HEK293T (cell line): ENCODE data around the gene PITPNB.

Source experiments
- CTCF ChIA-PET: fragments of 350-600 bp; formaldehyde crosslinking; extraction: SDS; loops from one replicate; lab custom pipeline; 2021; ENCODE audit warnings: antibody characterized with exemption, inconsistent platforms; lab: Yijun Ruan, JAX
- POLR2A ChIA-PET: fragments of 350-600 bp; formaldehyde crosslinking; extraction: SDS; loops from one replicate; lab custom pipeline; 2020; ENCODE audit warnings: antibody characterized with exemption, inconsistent platforms; lab: Yijun Ruan, JAX
- DNase-seq: peaks from one replicate; pipeline ENCODE4 v3.0.0; 2012; ENCODE audit warnings: mixed read lengths; ENCODE audit errors: extremely low spot score
- BHLHE40 ChIP-seq: fragments of 450-650 bp; IDR thresholded peaks from 2 replicates; pipeline ENCODE4 v1.6.1; 2016; ENCODE audit warnings: mild to moderate bottlenecking, moderate library complexity, borderline replicate concordance
- CTBP1 ChIP-seq: fragments of 450-650 bp; IDR thresholded peaks from 2 replicates; pipeline ENCODE4 v1.6.1; 2016; ENCODE audit warnings: borderline replicate concordance
- ELF4 ChIP-seq: fragments of 450-650 bp; IDR thresholded peaks from 2 replicates; pipeline ENCODE4 v1.6.1; 2017; ENCODE audit warnings: antibody characterized with exemption
- FOXA1 ChIP-seq: fragments of 450-650 bp; IDR thresholded peaks from 2 replicates; pipeline ENCODE4 v1.6.1; 2016; ENCODE audit warnings: mild to moderate bottlenecking
- FOXM1 ChIP-seq: fragments of 450-650 bp; IDR thresholded peaks from 2 replicates; pipeline ENCODE4 v1.6.1; 2017; ENCODE audit warnings: mild to moderate bottlenecking, borderline replicate concordance
- HDGF ChIP-seq: fragments of 450-650 bp; IDR thresholded peaks from 2 replicates; pipeline ENCODE4 v1.6.1; 2017; ENCODE audit warnings: antibody characterized with exemption, borderline replicate concordance
- L3MBTL2 ChIP-seq: fragments of 450-650 bp; conservative IDR thresholded peaks from 2 replicates; pipeline ENCODE4 v1.6.1; 2016; ENCODE audit warnings: mild to moderate bottlenecking
- LEF1 ChIP-seq: fragments of 450-650 bp; IDR thresholded peaks from 2 replicates; pipeline ENCODE4 v1.6.1; 2017; ENCODE audit warnings: mild to moderate bottlenecking, borderline replicate concordance
- NFRKB ChIP-seq: fragments of 450-650 bp; IDR thresholded peaks from 2 replicates; pipeline ENCODE4 v1.6.1; 2016; ENCODE audit warnings: mild to moderate bottlenecking, moderate library complexity
- SP1 ChIP-seq: fragments of 450-650 bp; IDR thresholded peaks from 2 replicates; pipeline ENCODE4 v1.6.1; 2017
- SUZ12 ChIP-seq: fragments of 450-650 bp; IDR thresholded peaks from 2 replicates; pipeline ENCODE4 v1.6.1; 2016; ENCODE audit warnings: mild to moderate bottlenecking
- ZNF384 ChIP-seq: fragments of 450-650 bp; IDR thresholded peaks from 2 replicates; pipeline ENCODE4 v1.6.1; 2016

PITPNB gene

DNA sequence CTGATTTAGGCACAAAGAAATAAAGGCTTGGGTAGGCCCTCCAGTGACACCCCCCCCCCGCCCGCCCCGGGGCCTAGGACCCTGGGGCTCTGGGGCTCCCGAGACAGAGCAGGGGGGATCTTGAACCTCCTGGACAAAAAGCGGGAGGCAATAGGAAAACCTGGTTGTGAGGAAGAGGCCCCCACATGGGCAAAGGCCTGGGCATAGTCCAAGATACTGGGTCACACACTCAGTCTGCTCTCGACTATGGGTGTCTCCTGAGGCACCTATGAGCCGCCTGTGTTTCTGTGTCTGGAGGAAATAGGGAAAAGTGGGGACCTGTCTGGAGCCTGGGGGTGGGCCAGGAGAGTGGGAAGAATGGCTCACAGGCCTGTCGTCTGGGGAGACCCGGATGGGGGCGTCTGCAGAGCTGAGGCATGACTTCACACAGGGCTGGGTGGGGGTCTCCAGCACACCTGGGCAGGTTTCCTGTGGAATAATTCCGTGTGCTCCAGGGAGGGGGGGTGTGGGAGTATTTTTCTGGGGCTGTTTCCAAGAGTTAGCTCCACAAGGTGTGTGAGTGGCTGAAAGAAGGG is 115.1 kb downstream of the PITPNB start:
- ChIA-PET POLR2A (no interaction called here), CTCF (no interaction called here)
- TF ChIP-seq ELF4 (no peak), LEF1 (no peak), FOXA1 (no peak), BHLHE40 (no peak), NFRKB (no peak), SUZ12 (no peak), ZNF384 (no peak), SP1 (no peak)

DNA sequence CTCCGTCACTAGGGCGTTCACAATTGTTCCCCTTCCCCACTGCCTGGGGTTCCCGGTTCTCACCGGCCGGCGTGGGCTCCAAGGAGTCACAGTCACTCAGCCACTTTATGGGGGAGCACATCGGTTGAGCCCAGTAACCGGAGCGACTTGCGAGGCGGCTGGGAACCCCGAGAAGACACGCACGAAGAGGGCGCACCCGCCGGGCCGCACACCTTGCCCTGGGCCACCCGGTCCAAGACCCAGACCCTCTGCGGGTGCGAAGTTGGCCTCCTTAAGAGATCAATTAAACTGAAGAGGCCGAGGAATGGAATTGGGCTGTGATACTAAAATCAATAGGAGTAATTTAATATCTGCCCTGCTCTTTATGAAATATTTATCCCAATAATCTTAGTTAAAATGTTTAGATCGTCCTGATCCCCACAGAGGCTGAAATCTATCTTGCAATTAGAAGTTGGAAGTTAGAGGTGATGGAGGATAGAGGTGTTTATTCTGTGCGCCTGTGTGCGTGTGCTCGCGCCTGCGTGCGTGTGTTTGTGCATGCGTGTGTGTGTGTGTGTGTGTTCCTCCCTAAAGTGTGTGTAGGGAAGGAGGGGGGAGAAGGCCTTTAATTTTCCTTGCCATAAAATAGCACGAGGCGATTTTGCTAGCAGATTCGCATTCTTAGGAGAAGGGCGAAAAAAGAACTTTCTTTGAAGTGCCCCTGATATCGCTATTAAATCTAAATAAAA is 116.5 kb downstream of the PITPNB start:
- ChIA-PET CTCF (interaction anchor here (0.5 kb wide), 1 partner anchor 120 kb away, joined by 3 read pairs; no protein-coding TSS in a partner anchor), POLR2A (no interaction called here)
- TF ChIP-seq FOXM1 (no peak), SUZ12 (no peak), HDGF (no peak), L3MBTL2 (0 out of 2 replicates have a peak, but pooled peaks have one; percentile 28), BHLHE40 (no peak), FOXA1 (no peak), ZNF384 (no peak), CTBP1 (no peak), SP1 (no peak)
- DNase-seq, result peak; percentile 26

More for the DNA sequence above, 115.1 kb downstream of the PITPNB start:
- DNase-seq, result no peak
